HepG2 (cell line): ENCODE results near the gene PCCB. TPM values are rescaled to one million over a fixed set of nuclear protein-coding genes. Genes with fewer than 3 reads are reported as not detected.
A peak's percentile ranks its signal among the peaks of the same experiment; 100 is the strongest.

Source experiments
- ATF1 ChIP-seq: IDR thresholded peaks from 2 replicates; pipeline ENCODE4 v1.6.1; 2016; ENCODE audit warnings: mild to moderate bottlenecking, control low read depth
- CEBPB ChIP-seq: IDR thresholded peaks from 2 replicates; pipeline ENCODE4 v1.6.1; 2011; ENCODE audit warnings: low read depth, low read length, improper control_type of control experiment, borderline replicate concordance
- HNRNPK ChIP-seq: fragments of 200-400 bp; formaldehyde crosslinking; IDR thresholded peaks from 2 replicates; pipeline ENCODE4 v1.6.1; 2018; ENCODE audit warnings: low read length, low read depth, moderate library complexity, mild to moderate bottlenecking; ENCODE audit not compliant: poor library complexity, severe bottlenecking
- NPAS2 ChIP-seq: sonication (generic); formaldehyde crosslinking; IDR thresholded peaks from 2 replicates; pipeline ENCODE4 v1.8.0; 2022; ENCODE audit warnings: mild to moderate bottlenecking, missing genetic modification reagents, borderline replicate concordance
- NR3C1 ChIP-seq: sonication (generic); formaldehyde crosslinking; IDR thresholded peaks from 2 replicates; pipeline ENCODE4 v1.4.0; 2020; ENCODE audit warnings: missing genetic modification reagents
- ZBTB7A ChIP-seq: sonication (generic); formaldehyde crosslinking; IDR thresholded peaks from 2 replicates; pipeline ENCODE4 v1.8.0; 2022; ENCODE audit warnings: mild to moderate bottlenecking, missing genetic modification reagents
- ZEB1 ChIP-seq: IDR thresholded peaks from 2 replicates; pipeline ENCODE4 v1.6.1; 2012; ENCODE audit warnings: mild to moderate bottlenecking, low read depth, inconsistent platforms; ENCODE audit not compliant: insufficient replicate concordance
- ZFP36L2 ChIP-seq: sonication (generic); formaldehyde crosslinking; IDR thresholded peaks from 2 replicates; pipeline ENCODE4 v1.4.0; 2020; ENCODE audit warnings: missing genetic modification reagents
- ZFP37 ChIP-seq: sonication (generic); formaldehyde crosslinking; IDR thresholded peaks from 2 replicates; pipeline ENCODE4 v1.4.0; 2020; ENCODE audit warnings: missing genetic modification reagents, borderline replicate concordance
- ZMYM4 ChIP-seq: sonication (generic); formaldehyde crosslinking; IDR thresholded peaks from 2 replicates; pipeline ENCODE4 v1.8.1; 2023; ENCODE audit warnings: mild to moderate bottlenecking, missing genetic modification reagents
- ZNF350 ChIP-seq: sonication (generic); formaldehyde crosslinking; IDR thresholded peaks from 2 replicates; pipeline ENCODE4 v1.4.0; 2020; ENCODE audit warnings: mild to moderate bottlenecking, low read depth, missing genetic modification reagents, borderline replicate concordance
- ZNF749 ChIP-seq: sonication (generic); formaldehyde crosslinking; IDR thresholded peaks from 2 replicates; pipeline ENCODE4 v1.8.0; 2022; ENCODE audit warnings: mild to moderate bottlenecking, missing genetic modification reagents, moderate library complexity, borderline replicate concordance
- ZNF766 ChIP-seq: sonication (generic); formaldehyde crosslinking; IDR thresholded peaks from 2 replicates; pipeline ENCODE4 v1.5.0; 2020; ENCODE audit warnings: missing genetic modification reagents, borderline replicate concordance
- ZNF839 ChIP-seq: sonication (generic); formaldehyde crosslinking; IDR thresholded peaks from 2 replicates; pipeline ENCODE4 v1.4.0; 2020; ENCODE audit warnings: missing genetic modification reagents, mild to moderate bottlenecking, borderline replicate concordance
- ZSCAN9 ChIP-seq: IDR thresholded peaks from 2 replicates; pipeline ENCODE4 v1.6.1; 2016; ENCODE audit warnings: borderline replicate concordance
- polyA plus RNA-seq, 8 experiments: library from polyadenylated mRNA; depleted of rRNA in 3 of 8; stranded (reverse) in 7 of 8; unstranded in 1 of 8; fragments of >200 nt; fragmentation: Illumina TruSeq in 4 of 8; extraction: Trizol in 4 of 8; gene quantifications; 2 replicates each; pipeline versions ENCODE4 v1.2.1 to v1.2.3, GENCODE V29; 2011 to 2016; ENCODE audit warnings: low read depth in 4 of 8, missing spikeins in 1 of 8, mixed read lengths in 1 of 8; ENCODE audit not compliant: insufficient read depth in 1 of 8
- total RNA-seq, 5 experiments: library from RNA; depleted of rRNA; stranded (reverse); fragments of >200 nt; fragmentation: Illumina TruSeq; extraction: Trizol; gene quantifications; 2 replicates each; pipeline ENCODE4 v1.2.3, GENCODE V29; 2016; ENCODE audit warnings: low read depth in 1 of 5
- TF ChIP-seq, protein P1 (sequence below): sonication (generic); formaldehyde crosslinking; IDR thresholded peaks from 2 replicates; pipeline ENCODE4 v1.5.1; 2020; ENCODE audit warnings: mild to moderate bottlenecking, missing genetic modification reagents
- TF ChIP-seq, protein P2 (sequence below): sonication (generic); formaldehyde crosslinking; IDR thresholded peaks from 2 replicates; pipeline ENCODE4 v1.9.0; 2021; ENCODE audit warnings: missing genetic modification reagents, mild to moderate bottlenecking, borderline replicate concordance
- TF ChIP-seq, protein P3 (sequence below): sonication (generic); formaldehyde crosslinking; IDR thresholded peaks from 2 replicates; pipeline ENCODE4 v1.5.1; 2020; ENCODE audit warnings: missing genetic modification reagents, mild to moderate bottlenecking, borderline replicate concordance
- TF ChIP-seq, protein P4 (sequence below): sonication (generic); formaldehyde crosslinking; IDR thresholded peaks from 2 replicates; pipeline ENCODE4 v1.5.0; 2020; ENCODE audit warnings: missing genetic modification reagents
- TF ChIP-seq, protein P5 (sequence below): sonication (generic); formaldehyde crosslinking; IDR thresholded peaks from 2 replicates; pipeline ENCODE4 v1.8.1; 2023; ENCODE audit warnings: missing genetic modification reagents, inconsistent platforms, borderline replicate concordance
- TF ChIP-seq, protein P6 (sequence below): sonication (generic); formaldehyde crosslinking; IDR thresholded peaks from 2 replicates; pipeline ENCODE4 v1.5.0; 2020; ENCODE audit warnings: mild to moderate bottlenecking, missing genetic modification reagents

PCCB gene
- total and polyA plus RNA-seq, 2 of the 13 experiments (the other 11 are each of a cell fraction or from before 2014, with no cell fraction given): 84.1 to 88.7 TPM

DNA sequence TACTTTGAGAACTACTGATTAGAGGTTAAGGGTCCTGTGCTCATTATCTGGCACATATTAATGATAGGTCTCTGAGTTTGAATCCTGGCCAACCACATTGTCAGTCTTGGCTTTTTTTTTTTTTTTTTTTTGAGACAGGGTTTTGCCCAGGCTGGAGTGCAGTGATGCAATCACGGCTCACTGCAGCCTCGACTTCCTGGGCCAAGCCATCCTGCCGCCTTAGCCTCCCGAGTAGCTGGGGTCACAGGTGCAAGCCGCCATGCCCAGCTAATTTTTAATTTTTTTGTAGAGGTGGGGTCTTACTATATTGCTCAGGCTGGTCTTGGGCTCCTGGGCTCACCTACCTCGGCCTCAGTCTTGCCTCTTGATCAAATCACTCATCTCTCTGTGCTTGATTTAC lies 547 bp upstream of the PCCB start (continued):
- TF ChIP-seq NPAS2 (CRISPR knock-in tag): no peak
- TF ChIP-seq ATF1 (CRISPR knock-in tag): no peak
- TF ChIP-seq, protein P1, sequence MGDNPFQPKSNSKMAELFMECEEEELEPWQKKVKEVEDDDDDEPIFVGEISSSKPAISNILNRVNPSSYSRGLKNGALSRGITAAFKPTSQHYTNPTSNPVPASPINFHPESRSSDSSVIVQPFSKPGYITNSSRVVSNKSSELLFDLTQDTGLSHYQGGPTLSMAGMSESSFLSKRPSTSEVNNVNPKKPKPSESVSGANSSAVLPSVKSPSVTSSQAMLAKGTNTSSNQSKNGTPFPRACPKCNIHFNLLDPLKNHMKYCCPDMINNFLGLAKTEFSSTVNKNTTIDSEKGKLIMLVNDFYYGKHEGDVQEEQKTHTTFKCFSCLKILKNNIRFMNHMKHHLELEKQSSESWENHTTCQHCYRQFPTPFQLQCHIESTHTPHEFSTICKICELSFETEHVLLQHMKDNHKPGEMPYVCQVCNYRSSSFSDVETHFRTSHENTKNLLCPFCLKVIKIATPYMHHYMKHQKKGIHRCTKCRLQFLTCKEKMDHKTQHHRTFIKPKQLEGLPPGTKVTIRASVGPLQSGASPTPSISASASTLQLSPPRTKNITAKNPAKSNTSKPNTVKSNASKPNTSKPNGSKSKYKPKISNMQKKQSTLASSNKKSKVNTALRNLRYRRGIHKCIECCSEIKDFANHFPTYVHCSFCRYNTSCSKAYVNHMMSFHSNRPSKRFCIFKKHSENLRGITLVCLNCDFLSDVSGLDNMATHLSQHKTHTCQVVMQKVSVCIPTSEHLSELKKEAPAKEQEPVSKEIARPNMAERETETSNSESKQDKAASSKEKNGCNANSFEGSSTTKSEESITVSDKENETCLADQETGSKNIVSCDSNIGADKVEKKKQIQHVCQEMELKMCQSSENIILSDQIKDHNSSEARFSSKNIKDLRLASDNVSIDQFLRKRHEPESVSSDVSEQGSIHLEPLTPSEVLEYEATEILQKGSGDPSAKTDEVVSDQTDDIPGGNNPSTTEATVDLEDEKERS (CRISPR knock-in tag): no peak
- no peak for TF ChIP-seq ZNF749 (CRISPR knock-in tag)
- TF ChIP-seq, protein P2, sequence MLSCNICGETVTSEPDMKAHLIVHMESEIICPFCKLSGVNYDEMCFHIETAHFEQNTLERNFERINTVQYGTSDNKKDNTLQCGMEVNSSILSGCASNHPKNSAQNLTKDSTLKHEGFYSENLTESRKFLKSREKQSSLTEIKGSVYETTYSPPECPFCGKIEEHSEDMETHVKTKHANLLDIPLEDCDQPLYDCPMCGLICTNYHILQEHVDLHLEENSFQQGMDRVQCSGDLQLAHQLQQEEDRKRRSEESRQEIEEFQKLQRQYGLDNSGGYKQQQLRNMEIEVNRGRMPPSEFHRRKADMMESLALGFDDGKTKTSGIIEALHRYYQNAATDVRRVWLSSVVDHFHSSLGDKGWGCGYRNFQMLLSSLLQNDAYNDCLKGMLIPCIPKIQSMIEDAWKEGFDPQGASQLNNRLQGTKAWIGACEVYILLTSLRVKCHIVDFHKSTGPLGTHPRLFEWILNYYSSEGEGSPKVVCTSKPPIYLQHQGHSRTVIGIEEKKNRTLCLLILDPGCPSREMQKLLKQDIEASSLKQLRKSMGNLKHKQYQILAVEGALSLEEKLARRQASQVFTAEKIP (CRISPR knock-in tag): no peak
- no peak for TF ChIP-seq ZNF839 (CRISPR knock-in tag)
- no peak for TF ChIP-seq ZBTB7A (CRISPR knock-in tag)
- TF ChIP-seq, protein P3, sequence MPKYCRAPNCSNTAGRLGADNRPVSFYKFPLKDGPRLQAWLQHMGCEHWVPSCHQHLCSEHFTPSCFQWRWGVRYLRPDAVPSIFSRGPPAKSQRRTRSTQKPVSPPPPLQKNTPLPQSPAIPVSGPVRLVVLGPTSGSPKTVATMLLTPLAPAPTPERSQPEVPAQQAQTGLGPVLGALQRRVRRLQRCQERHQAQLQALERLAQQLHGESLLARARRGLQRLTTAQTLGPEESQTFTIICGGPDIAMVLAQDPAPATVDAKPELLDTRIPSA (CRISPR knock-in tag): no peak
- peak; percentile 59; the same call in 1 of the 2 replicates for TF ChIP-seq CEBPB
- TF ChIP-seq HNRNPK: no peak
- no peak for TF ChIP-seq ZMYM4 (CRISPR knock-in tag)
- TF ChIP-seq ZFP37: no peak
- TF ChIP-seq, protein P4, sequence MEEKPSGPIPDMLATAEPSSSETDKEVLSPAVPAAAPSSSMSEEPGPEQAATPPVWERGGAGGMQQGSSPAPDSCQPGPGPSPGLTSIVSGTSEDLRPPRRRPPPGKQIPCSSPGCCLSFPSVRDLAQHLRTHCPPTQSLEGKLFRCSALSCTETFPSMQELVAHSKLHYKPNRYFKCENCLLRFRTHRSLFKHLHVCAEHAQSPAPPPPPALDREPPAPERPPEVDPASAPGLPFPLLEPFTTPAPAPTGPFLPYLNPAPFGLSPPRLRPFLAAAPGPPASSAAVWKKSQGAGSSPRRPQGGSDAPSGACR (CRISPR knock-in tag): no peak
- TF ChIP-seq ZNF350: no peak
- TF ChIP-seq ZSCAN9 (CRISPR knock-in tag): no peak
- TF ChIP-seq NR3C1 (CRISPR knock-in tag): no peak
- TF ChIP-seq, protein P5, sequence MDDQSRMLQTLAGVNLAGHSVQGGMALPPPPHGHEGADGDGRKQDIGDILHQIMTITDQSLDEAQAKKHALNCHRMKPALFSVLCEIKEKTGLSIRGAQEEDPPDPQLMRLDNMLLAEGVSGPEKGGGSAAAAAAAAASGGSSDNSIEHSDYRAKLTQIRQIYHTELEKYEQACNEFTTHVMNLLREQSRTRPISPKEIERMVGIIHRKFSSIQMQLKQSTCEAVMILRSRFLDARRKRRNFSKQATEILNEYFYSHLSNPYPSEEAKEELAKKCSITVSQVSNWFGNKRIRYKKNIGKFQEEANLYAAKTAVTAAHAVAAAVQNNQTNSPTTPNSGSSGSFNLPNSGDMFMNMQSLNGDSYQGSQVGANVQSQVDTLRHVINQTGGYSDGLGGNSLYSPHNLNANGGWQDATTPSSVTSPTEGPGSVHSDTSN (CRISPR knock-in tag): no peak
- TF ChIP-seq ZFP36L2: no peak
- TF ChIP-seq, protein P6, sequence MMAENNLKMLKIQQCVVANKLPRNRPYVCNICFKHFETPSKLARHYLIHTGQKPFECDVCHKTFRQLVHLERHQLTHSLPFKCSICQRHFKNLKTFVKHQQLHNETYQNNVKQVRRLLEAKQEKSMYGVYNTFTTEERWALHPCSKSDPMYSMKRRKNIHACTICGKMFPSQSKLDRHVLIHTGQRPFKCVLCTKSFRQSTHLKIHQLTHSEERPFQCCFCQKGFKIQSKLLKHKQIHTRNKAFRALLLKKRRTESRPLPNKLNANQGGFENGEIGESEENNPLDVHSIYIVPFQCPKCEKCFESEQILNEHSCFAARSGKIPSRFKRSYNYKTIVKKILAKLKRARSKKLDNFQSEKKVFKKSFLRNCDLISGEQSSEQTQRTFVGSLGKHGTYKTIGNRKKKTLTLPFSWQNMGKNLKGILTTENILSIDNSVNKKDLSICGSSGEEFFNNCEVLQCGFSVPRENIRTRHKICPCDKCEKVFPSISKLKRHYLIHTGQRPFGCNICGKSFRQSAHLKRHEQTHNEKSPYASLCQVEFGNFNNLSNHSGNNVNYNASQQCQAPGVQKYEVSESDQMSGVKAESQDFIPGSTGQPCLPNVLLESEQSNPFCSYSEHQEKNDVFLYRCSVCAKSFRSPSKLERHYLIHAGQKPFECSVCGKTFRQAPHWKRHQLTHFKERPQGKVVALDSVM: no peak
- no peak for TF ChIP-seq ZNF766 (CRISPR knock-in tag)
- no peak for TF ChIP-seq ZEB1
